CD4-positive, alpha-beta T cell (primary cell): Measurements from ENCODE around the gene NTHL1. TPM values are rescaled to one million over a fixed set of nuclear protein-coding genes. Genes with fewer than 3 reads are reported as not detected.
A peak's percentile ranks its signal among the peaks of the same experiment; 100 is the strongest.

ENCODE experiments used
- ATAC-seq: fragments of 200-7000 bp; cut with Tn5 transposase; one replicate; pipeline ENCODE4 v1.10.0; 2022; ENCODE audit warnings: mild to moderate bottlenecking; ENCODE audit not compliant: poor library complexity
- CTCF ChIA-PET: fragments of 350-600 bp; sonication (Branson Sonifier 250); formaldehyde crosslinking; loops from one replicate; lab custom pipeline; 2021; ENCODE audit warnings: antibody characterized with exemption, inconsistent platforms; lab: Charles Lee
- POLR2A ChIA-PET: fragments of 350-600 bp; sonication (Branson Sonifier 250); formaldehyde crosslinking; loops from one replicate; lab custom pipeline; 2021; ENCODE audit warnings: antibody characterized with exemption, inconsistent platforms; lab: Charles Lee
- DNase-seq, 14 experiments: peaks; one replicate each; pipeline ENCODE4 v3.0.0-alpha.2; 2013 to 2020; ENCODE audit warnings: mixed read lengths in 2 of 14
- H3K27ac ChIP-seq, 2 donors: one replicate each; pipeline versions ENCODE4 v1.5.1 to v1.7.0; 2013; ENCODE audit warnings: low read length in 2 of 2, low read depth in 1 of 2, mild to moderate bottlenecking in 1 of 2
- H3K27me3 ChIP-seq, 2 experiments: 1 replicate in 1 of 2; 2 replicates in 1 of 2; pipeline versions ENCODE4 v1.6.1 to v1.7.0; 2013; ENCODE audit warnings: low read length in 2 of 2, control low read depth in 1 of 2, mild to moderate bottlenecking in 1 of 2, moderate library complexity in 1 of 2; ENCODE audit not compliant: insufficient read depth in 2 of 2, control insufficient read depth in 1 of 2
- H3K36me3 ChIP-seq: one replicate; pipeline ENCODE4 v1.6.1; 2013; ENCODE audit warnings: low read length, control low read depth; ENCODE audit not compliant: insufficient read depth
- H3K4me1 ChIP-seq: one replicate; pipeline ENCODE4 v1.6.1; 2013; ENCODE audit warnings: low read length, control low read depth; ENCODE audit not compliant: insufficient read depth
- H3K4me3 ChIP-seq: one replicate; pipeline ENCODE4 v1.5.1; 2013; ENCODE audit warnings: mild to moderate bottlenecking, low read length, moderate library complexity
- H3K9me3 ChIP-seq, 2 experiments: 1 replicate in 1 of 2; 2 replicates in 1 of 2; pipeline versions ENCODE4 v1.6.1 to v1.7.0; 2013; ENCODE audit warnings: low read length in 2 of 2, mild to moderate bottlenecking in 2 of 2, control low read depth in 1 of 2, moderate library complexity in 1 of 2; ENCODE audit not compliant: control insufficient read depth in 1 of 2, insufficient read depth in 1 of 2
- H3K27ac Mint-ChIP-seq: one replicate; pipeline ENCODE4 v1.8.0; 2020; ENCODE audit warnings: mixed read lengths
- H3K27me3 Mint-ChIP-seq: one replicate; pipeline ENCODE4 v1.8.0; 2021; ENCODE audit warnings: mixed read lengths
- H3K36me3 Mint-ChIP-seq: one replicate; pipeline ENCODE4 v1.8.0; 2021; ENCODE audit warnings: low read depth, mixed read lengths
- H3K4me1 Mint-ChIP-seq: one replicate; pipeline ENCODE4 v1.8.0; 2021; ENCODE audit warnings: low read depth, mixed read lengths
- H3K4me3 Mint-ChIP-seq: one replicate; pipeline ENCODE4 v1.8.0; 2020; ENCODE audit warnings: mild to moderate bottlenecking, mixed read lengths
- H3K9me3 Mint-ChIP-seq: one replicate; pipeline ENCODE4 v1.8.0; 2020; ENCODE audit warnings: mixed read lengths
- intact Hi-C, 2 experiments: fragments of 100-400 bp; cut with DNase I in 1 of 2; cut with micrococcal nuclease in 1 of 2; formaldehyde crosslinking; loops; one replicate each; pipeline versions ENCODE4 v1.15.1 to v1.9.0; 2023 to 2025; cut with DNase I, micrococcal nuclease
- total RNA-seq, 174 experiments: library from RNA in 2 of 174; stranded (reverse) in 2 of 174; gene quantifications; one replicate each; pipeline ENCODE4 v1.2.3 and lab custom pipeline; 2021 to 2026
- TF ChIP-seq, protein P1 (sequence below): fragments of 200-600 bp; IDR thresholded peaks from one replicate; pipeline ENCODE4 v1.8.0; 2022; ENCODE audit warnings: antibody characterized with exemption, mild to moderate bottlenecking

Gene NTHL1
- total RNA-seq, 2 experiments from 2014 or later, result 2.7 to 2.9 TPM

DNA sequence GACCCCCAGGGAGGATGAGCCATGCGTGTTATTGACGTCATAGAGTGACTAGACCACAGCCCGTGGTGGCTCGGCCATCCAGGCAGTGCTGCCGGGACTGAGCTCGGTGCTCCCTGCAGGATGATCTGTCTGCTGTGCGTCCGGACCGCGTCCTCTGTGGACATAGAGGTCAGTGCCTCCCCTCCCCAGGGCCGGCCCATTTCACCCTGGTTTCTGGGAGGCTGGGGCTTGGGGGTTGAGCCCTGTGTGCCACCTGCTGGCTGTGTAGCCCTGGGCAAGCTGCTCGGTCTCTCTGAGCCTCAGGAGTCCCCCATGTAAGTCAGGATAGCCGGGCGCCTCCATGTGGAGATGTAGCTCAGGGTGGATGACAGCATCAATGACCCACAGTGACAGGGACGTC lies 8.4 kb upstream of the NTHL1 start:
- Mint-ChIP-seq H3K27ac (no peak overlapping the region), H3K9me3 (no peaks in the 10 kb centered on the region), H3K4me1 (no peaks in the 10 kb centered on the region), H3K27me3 (no peaks in the 10 kb centered on the region), H3K4me3 (no peak overlapping the region), H3K36me3 (peaks cover 40% of the 10 kb centered on the region)
- TF ChIP-seq, protein P1, sequence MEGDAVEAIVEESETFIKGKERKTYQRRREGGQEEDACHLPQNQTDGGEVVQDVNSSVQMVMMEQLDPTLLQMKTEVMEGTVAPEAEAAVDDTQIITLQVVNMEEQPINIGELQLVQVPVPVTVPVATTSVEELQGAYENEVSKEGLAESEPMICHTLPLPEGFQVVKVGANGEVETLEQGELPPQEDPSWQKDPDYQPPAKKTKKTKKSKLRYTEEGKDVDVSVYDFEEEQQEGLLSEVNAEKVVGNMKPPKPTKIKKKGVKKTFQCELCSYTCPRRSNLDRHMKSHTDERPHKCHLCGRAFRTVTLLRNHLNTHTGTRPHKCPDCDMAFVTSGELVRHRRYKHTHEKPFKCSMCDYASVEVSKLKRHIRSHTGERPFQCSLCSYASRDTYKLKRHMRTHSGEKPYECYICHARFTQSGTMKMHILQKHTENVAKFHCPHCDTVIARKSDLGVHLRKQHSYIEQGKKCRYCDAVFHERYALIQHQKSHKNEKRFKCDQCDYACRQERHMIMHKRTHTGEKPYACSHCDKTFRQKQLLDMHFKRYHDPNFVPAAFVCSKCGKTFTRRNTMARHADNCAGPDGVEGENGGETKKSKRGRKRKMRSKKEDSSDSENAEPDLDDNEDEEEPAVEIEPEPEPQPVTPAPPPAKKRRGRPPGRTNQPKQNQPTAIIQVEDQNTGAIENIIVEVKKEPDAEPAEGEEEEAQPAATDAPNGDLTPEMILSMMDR, result no peak
- no peak for ATAC-seq
- Histone ChIP-seq H3K9me3 (no peaks in the 10 kb centered on the region), H3K4me3 (no peak overlapping the region), H3K27me3 (no peaks in the 10 kb centered on the region), H3K4me1 (no peaks in the 10 kb centered on the region), H3K36me3 (peaks cover 76% of the 10 kb centered on the region), H3K27ac (no peak overlapping the region)
- ChIA-PET POLR2A (no interaction called here), CTCF (interaction anchor here (1.6 to 2.0 kb wide), 2 partner anchors 8 to 85 kb away, joined by 4 to 5 read pairs; partner anchors contain the start of genes NTHL1 and TSC2)
- DNase-seq, result peak in 1 of 14 experiments; percentile 11
- intact Hi-C loops, result no loop called here

DNA sequence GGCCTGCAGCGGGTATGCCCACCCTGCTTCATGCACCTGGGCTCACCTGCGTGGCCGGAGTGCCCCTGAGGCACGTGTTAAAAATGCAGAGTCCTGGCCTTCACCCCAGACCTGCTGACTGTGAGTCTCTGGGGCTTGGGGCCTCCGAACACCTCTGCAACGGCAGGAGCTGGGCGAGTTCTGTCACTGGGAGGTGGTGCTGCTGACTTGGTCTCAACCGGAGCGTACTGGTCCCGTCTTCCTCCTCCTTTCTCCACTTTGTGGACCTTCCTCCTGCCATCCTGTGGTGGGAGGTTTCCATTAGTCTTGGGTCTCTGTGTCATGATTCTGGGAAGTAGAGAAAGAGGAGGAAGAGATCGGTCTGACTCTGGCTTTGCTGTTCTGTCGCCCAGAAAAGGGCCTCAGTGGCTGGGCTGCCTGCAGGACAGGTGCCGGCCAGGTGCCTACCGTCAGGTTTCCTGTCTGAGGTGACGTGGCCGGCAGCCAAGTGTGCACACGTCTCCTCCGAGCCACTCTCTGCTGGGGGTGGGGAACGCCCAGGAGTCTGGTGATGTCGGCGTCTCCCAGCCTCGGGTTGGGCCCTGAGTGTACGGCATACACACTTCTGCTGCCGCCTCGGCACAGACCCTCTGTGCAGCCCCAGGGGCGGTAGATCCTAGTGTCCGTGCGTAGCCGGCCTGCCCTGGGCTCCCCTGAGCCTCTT lies 7.1 kb upstream of the NTHL1 start:
- H3K4me1 ChIP-seq, result no peaks in the 10 kb centered on the region
- H3K27ac ChIP-seq, result no peak overlapping the region
- no peaks in the 10 kb centered on the region for H3K27me3 ChIP-seq
- H3K9me3 Mint-ChIP-seq, result no peaks in the 10 kb centered on the region
- H3K4me3 ChIP-seq, result no peak overlapping the region
- H3K36me3 Mint-ChIP-seq, result peaks cover 45% of the 10 kb centered on the region
- no peak overlapping the region for H3K4me3 Mint-ChIP-seq
- intact Hi-C loops, result no loop called here
- H3K27ac Mint-ChIP-seq, result no peak overlapping the region
- ChIA-PET CTCF (no interaction called here), POLR2A (no interaction called here)
- no peaks in the 10 kb centered on the region for H3K27me3 Mint-ChIP-seq
- TF ChIP-seq, protein P1, result no peak
- peaks cover 70% of the 10 kb centered on the region for H3K36me3 ChIP-seq
- ATAC-seq (no peak), DNase-seq (no peak)
- no peaks in the 10 kb centered on the region for H3K9me3 ChIP-seq
- H3K4me1 Mint-ChIP-seq, result no peaks in the 10 kb centered on the region

DNA sequence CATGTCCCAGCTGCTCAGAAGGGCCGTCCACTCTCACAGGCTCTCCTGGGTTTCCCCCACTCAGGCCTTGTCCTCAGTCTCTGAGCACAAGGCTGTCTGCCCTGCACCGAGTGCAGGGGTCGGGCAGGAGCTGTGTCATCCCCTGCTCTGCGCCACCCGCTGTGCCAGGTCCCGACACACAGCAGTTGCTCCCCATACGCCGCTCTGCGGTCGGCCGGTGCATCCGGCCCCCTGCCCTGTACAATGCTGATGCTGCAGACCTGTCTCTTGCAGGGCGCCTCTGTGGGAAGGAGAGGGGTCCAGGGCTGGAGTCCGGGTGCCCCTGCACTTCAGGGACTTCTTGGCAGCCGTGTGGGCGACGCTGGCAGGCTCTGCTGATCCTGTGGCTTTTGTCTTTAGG lies 6.3 kb upstream of the NTHL1 start:
- no peak overlapping the region for H3K27ac Mint-ChIP-seq
- intact Hi-C loops, result no loop called here
- peaks cover 3% of the 10 kb centered on the region for H3K4me1 Mint-ChIP-seq

More for the DNA sequence above, 6.3 kb upstream of the NTHL1 start:
- H3K27ac ChIP-seq, result no peak overlapping the region
- no peaks in the 10 kb centered on the region for H3K27me3 Mint-ChIP-seq
- no peak for ATAC-seq
- no peak overlapping the region for H3K4me3 Mint-ChIP-seq
- no peak overlapping the region for H3K4me3 ChIP-seq
- peaks cover 70% of the 10 kb centered on the region for H3K36me3 ChIP-seq
- H3K4me1 ChIP-seq, result peaks cover 5% of the 10 kb centered on the region
- ChIA-PET POLR2A (no interaction called here), CTCF (no interaction called here)
- no peaks in the 10 kb centered on the region for H3K9me3 ChIP-seq
- H3K36me3 Mint-ChIP-seq, result peaks cover 45% of the 10 kb centered on the region
- no peaks in the 10 kb centered on the region for H3K9me3 Mint-ChIP-seq
- H3K27me3 ChIP-seq, result no peaks in the 10 kb centered on the region
- no peak for DNase-seq
- TF ChIP-seq, protein P1, result no peak
